ENCODE results near the gene LRRC73.

Gene LRRC73

DNA sequence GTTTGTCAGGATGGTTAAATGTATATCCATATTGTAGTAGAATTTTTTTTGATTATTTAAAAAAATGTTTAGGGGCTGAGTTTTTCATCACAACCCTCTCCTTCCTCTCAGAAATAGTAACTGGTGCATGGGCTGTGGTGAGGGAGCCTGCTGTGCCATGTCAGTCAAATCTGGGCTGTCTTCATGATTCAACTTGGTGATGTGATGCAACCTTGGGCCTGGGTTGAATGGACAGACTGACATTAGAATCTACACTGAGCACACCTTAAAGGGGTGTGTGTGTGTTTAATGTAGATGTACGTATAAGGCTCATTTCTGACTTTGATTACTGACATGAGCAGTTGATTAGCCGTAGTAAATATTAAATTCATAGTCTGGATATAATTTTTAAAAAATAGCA lies 29.1 kb downstream of the LRRC73 start:
- Histone ChIP-seq H3K36me3 (ENCODE audit: control insufficient read depth in 5 of 5, insufficient read depth in 5 of 5, low read length in 5 of 5) (peaks cover 0 to 5% (median 4%) of the 10 kb centered on the region in 5 donors), H3K27ac (ENCODE audit: low read depth, low read length) (no peak overlapping the region), H3K9me3 (ENCODE audit: control insufficient read depth in 5 of 5, low read length in 5 of 5) (no peaks in the 10 kb centered on the region), H3K27me3 (ENCODE audit: control insufficient read depth in 5 of 5, insufficient read depth in 4 of 5, low read length in 5 of 5) (no peaks in the 10 kb centered on the region), H3K4me1 (ENCODE audit: control insufficient read depth in 5 of 5, insufficient read depth in 5 of 5, low read length in 5 of 5) (peaks cover 5 to 25% (median 16%) of the 10 kb centered on the region in 5 donors), H3K4me3 (ENCODE audit: low read depth in 1 of 5, low read length in 5 of 5) (no peak overlapping the region), H3K9ac (ENCODE audit: low read length in 5 of 5) (no peak overlapping the region)

DNA sequence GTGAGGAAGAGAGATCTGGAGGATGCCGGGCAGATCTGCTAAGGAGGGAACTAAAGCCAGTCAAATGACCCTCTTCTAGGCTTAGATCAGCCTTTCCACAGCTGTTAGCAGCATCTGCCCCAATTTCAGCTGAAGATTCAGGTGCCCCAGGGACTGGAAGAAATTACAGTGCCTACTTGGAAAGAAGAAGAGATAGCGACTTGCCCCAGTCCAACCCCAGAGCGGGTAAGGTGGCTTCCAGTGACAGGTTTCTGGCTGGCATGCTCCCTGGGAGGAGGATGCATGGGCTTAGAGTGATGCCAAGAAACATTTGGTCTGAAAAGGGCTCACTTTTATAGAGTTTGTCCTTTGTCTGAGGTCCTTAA lies 32.2 kb downstream of the LRRC73 start:
- H3K27ac ChIP-seq (ENCODE audit: low read depth, low read length): peak overlapping the region; percentile 79
- H3K27me3 ChIP-seq (ENCODE audit: control insufficient read depth in 5 of 5, insufficient read depth in 4 of 5, low read length in 5 of 5): no peaks in the 10 kb centered on the region
- peak overlapping the region; percentile 65 to 97 (median 96) for H3K9ac ChIP-seq (ENCODE audit: low read length in 5 of 5)
- H3K4me3 ChIP-seq (ENCODE audit: low read depth in 1 of 5, low read length in 5 of 5): peak overlapping the region; percentile 64 to 93 (median 77)
- peaks cover 0 to 4% (median 0%) of the 10 kb centered on the region in 5 donors for H3K36me3 ChIP-seq (ENCODE audit: control insufficient read depth in 5 of 5, insufficient read depth in 5 of 5, low read length in 5 of 5)
- no peaks in the 10 kb centered on the region for H3K9me3 ChIP-seq (ENCODE audit: control insufficient read depth in 5 of 5, low read length in 5 of 5)
- peaks cover 5 to 18% (median 15%) of the 10 kb centered on the region in 5 donors for H3K4me1 ChIP-seq (ENCODE audit: control insufficient read depth in 5 of 5, insufficient read depth in 5 of 5, low read length in 5 of 5)

DNA sequence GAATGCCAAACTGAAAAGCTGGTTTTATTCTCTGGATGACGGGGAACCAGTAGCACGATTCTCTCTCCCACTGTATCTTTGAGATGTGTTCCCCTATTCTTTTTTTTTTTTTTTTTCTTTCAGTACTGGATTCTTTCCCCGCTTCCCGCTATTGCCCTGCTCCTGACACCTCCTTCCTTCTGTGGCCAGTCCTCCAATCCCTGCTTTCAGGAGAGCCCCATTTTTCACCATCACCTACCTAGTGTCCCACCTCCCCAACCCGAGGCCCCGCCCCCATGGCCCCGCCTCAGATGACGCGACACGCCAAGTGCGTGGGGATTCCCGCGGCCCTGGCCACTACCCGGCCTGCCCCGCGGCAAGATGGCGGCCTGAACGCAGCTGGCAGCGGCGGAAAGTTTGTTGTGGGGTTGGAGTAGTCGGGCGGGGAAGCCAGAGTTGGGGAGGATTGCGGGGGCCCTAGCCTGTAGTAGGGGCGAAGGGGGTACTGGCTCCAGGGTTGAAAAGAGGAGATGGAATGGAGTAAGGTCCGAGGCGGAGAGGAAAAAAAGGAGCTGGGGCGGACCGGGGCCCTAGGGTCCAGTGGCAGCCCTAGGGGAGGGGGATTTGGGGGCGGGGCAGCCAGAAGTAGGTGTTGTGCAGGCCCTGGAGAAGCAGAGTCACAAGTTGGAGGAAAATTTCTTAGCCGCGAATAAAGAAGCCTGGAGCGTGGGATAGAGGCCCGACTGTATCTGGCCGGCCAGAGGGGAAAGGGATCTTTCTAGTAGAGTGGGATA lies 32.7 kb downstream of the LRRC73 start, which contains the start of gene TJAP1:
Gene TJAP1, plus strand, starts transcription at position 336 of the 773 bp plus-strand sequence. CDS start 21,432 bp downstream, outside the sequence.
- no peaks in the 10 kb centered on the region for H3K9me3 ChIP-seq (ENCODE audit: control insufficient read depth in 5 of 5, low read length in 5 of 5)
- H3K4me3 ChIP-seq (ENCODE audit: low read depth in 1 of 5, low read length in 5 of 5): peak within 1 kb of the TSS; percentile 64 to 93 (median 77)
- peak within 1 kb of the TSS; percentile 79 for H3K27ac ChIP-seq (ENCODE audit: low read depth, low read length)
- peak within 1 kb of the TSS; percentile 65 to 97 (median 96) for H3K9ac ChIP-seq (ENCODE audit: low read length in 5 of 5)
- H3K36me3 ChIP-seq (ENCODE audit: control insufficient read depth in 5 of 5, insufficient read depth in 5 of 5, low read length in 5 of 5): peaks cover 0 to 4% (median 0%) of the 10 kb centered on the region in 5 donors
- no peaks in the 10 kb centered on the region for H3K27me3 ChIP-seq (ENCODE audit: control insufficient read depth in 5 of 5, insufficient read depth in 4 of 5, low read length in 5 of 5)
- H3K4me1 ChIP-seq (ENCODE audit: control insufficient read depth in 5 of 5, insufficient read depth in 5 of 5, low read length in 5 of 5): peaks cover 5 to 18% (median 15%) of the 10 kb centered on the region in 5 donors

DNA sequence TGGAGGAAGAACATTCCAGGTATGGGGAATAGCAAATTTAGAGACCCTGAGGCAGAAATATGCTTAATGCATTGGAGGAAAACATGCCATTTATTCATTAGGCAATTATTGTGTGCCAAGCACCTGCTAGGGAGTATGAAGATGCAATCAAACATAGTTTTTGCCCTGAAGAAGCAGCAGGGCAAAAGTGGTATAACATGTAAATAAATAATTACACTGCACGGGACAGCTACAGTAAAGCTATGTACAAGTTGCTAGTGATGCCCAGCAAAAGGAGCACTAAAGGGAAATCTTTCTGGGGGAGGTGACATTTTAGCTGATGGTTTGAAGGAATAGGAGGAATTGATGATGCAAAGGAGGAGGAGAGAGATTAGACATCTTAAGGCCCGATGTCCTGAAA lies 33.4 kb downstream of the LRRC73 start:
- Histone ChIP-seq H3K27ac (ENCODE audit: low read depth, low read length) (peak overlapping the region; percentile 79), H3K36me3 (ENCODE audit: control insufficient read depth in 5 of 5, insufficient read depth in 5 of 5, low read length in 5 of 5) (peaks cover 0 to 3% (median 0%) of the 10 kb centered on the region in 5 donors), H3K4me3 (ENCODE audit: low read depth in 1 of 5, low read length in 5 of 5) (peak overlapping the region; percentile 47 to 81 (median 64))

DNA sequence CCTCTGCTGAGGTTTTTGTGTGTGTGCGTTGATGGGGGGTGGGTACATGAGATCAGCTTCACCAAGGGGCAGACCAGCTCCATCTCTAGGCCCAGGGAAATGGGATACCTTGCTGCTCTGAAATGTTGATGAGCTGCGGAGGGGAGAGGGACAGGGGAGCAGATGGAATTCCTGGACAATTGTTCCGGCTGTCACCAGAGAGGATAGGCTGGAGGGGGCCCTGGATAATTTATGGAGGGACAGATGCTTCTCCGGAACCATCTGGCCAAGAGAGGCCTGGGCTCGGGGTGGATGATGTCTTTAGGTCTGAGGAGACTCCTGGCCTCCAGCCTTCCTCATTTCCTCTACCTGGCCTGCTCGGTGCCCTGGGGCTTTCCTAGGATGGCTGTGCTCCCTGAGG lies 34.6 kb downstream of the LRRC73 start:
- H3K36me3 ChIP-seq (ENCODE audit: control insufficient read depth in 5 of 5, insufficient read depth in 5 of 5, low read length in 5 of 5): no peaks in the 10 kb centered on the region
- H3K27ac ChIP-seq (ENCODE audit: low read depth, low read length): no peak overlapping the region
- H3K4me1 ChIP-seq (ENCODE audit: control insufficient read depth in 5 of 5, insufficient read depth in 5 of 5, low read length in 5 of 5): peaks cover 5 to 18% (median 15%) of the 10 kb centered on the region in 5 donors
- H3K4me3 ChIP-seq (ENCODE audit: low read depth in 1 of 5, low read length in 5 of 5): no peak overlapping the region
- no peak overlapping the region for H3K9ac ChIP-seq (ENCODE audit: low read length in 5 of 5)
- H3K9me3 ChIP-seq (ENCODE audit: control insufficient read depth in 5 of 5, low read length in 5 of 5): no peaks in the 10 kb centered on the region
- no peaks in the 10 kb centered on the region for H3K27me3 ChIP-seq (ENCODE audit: control insufficient read depth in 5 of 5, insufficient read depth in 4 of 5, low read length in 5 of 5)

More for the DNA sequence above, 33.4 kb downstream of the LRRC73 start:
- H3K4me1 ChIP-seq (ENCODE audit: control insufficient read depth in 5 of 5, insufficient read depth in 5 of 5, low read length in 5 of 5): peaks cover 5 to 18% (median 15%) of the 10 kb centered on the region in 5 donors
- H3K27me3 ChIP-seq (ENCODE audit: control insufficient read depth in 5 of 5, insufficient read depth in 4 of 5, low read length in 5 of 5): no peaks in the 10 kb centered on the region
- H3K9me3 ChIP-seq (ENCODE audit: control insufficient read depth in 5 of 5, low read length in 5 of 5): no peaks in the 10 kb centered on the region
- peak overlapping the region in 2 of 5 donors; percentile 19 to 97 for H3K9ac ChIP-seq (ENCODE audit: low read length in 5 of 5)

DNA sequence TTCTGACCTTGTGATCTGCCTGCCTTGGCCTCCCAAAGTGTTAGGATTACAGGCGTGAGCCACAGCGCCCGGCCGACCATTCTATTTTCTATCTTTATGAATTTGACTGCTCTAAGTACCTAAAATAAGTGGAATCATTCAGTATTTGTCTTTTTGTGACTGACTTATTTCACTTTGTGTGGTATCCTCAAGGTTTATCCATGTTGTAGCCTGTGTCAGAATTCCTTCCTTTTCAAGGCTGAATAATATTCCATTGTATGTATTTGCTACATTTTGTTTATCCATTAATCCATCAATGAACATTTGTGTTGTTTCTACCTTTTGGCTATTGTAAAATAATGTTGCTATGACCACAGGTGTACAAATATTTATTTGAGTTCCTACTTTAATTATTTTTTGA lies 37.6 kb downstream of the LRRC73 start:
- Histone ChIP-seq H3K36me3 (ENCODE audit: control insufficient read depth in 5 of 5, insufficient read depth in 5 of 5, low read length in 5 of 5) (no peaks in the 10 kb centered on the region), H3K27me3 (ENCODE audit: control insufficient read depth in 5 of 5, insufficient read depth in 4 of 5, low read length in 5 of 5) (peaks cover 0 to 11% (median 4%) of the 10 kb centered on the region in 5 donors), H3K9me3 (ENCODE audit: control insufficient read depth in 5 of 5, low read length in 5 of 5) (no peaks in the 10 kb centered on the region), H3K4me3 (ENCODE audit: low read depth in 1 of 5, low read length in 5 of 5) (no peak overlapping the region), H3K27ac (ENCODE audit: low read depth, low read length) (no peak overlapping the region), H3K9ac (ENCODE audit: low read length in 5 of 5) (no peak overlapping the region), H3K4me1 (ENCODE audit: control insufficient read depth in 5 of 5, insufficient read depth in 5 of 5, low read length in 5 of 5) (peaks cover 0 to 5% (median 3%) of the 10 kb centered on the region in 5 donors)

DNA sequence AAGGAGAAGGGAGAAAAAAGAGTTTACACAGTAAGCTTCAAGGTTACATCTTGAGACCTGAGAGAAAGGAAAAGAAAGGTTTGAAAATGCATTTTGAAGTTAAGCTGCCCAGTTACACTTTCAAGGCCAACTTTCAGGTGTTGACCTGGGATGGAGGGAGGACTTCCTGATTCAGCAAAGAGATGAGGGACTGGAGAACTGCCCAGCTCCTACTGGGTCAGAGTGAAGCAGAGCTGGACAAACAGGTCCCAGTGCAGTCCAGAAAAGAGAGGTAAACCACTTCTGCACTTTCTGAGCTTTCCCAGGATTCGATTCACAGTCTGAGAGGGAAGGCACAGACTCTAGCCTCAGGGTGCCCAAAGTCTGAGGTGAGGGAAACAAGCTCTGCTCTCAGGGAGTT lies 38.7 kb downstream of the LRRC73 start:
- no peak overlapping the region for H3K9ac ChIP-seq (ENCODE audit: low read length in 5 of 5)
- no peaks in the 10 kb centered on the region for H3K9me3 ChIP-seq (ENCODE audit: control insufficient read depth in 5 of 5, low read length in 5 of 5)
- H3K27me3 ChIP-seq (ENCODE audit: control insufficient read depth in 5 of 5, insufficient read depth in 4 of 5, low read length in 5 of 5): peaks cover 0 to 15% (median 4%) of the 10 kb centered on the region in 5 donors
- H3K36me3 ChIP-seq (ENCODE audit: control insufficient read depth in 5 of 5, insufficient read depth in 5 of 5, low read length in 5 of 5): no peaks in the 10 kb centered on the region
- no peak overlapping the region for H3K4me3 ChIP-seq (ENCODE audit: low read depth in 1 of 5, low read length in 5 of 5)
- no peaks in the 10 kb centered on the region for H3K4me1 ChIP-seq (ENCODE audit: control insufficient read depth in 5 of 5, insufficient read depth in 5 of 5, low read length in 5 of 5)
- H3K27ac ChIP-seq (ENCODE audit: low read depth, low read length): no peak overlapping the region

DNA sequence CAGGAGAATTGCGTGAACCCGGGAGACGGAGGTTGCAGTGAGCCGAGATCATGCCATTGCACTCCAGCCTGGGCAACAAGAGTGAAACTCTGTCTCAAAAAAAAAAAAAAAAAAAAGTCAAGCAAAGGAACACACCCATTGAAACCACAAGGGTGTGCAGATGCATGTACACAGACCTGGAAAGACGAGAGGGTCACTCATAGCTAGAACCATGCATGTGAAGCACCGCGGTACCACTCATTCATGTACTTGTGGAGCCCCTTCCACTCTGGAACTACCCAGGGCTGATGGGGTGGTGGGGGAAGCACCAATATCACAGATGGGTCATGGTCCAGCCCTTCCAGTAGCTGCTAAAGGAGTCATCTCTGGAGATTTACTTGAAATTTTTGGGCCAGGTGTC lies 40.2 kb downstream of the LRRC73 start:
- H3K27ac ChIP-seq (ENCODE audit: low read depth, low read length): no peak overlapping the region
- H3K27me3 ChIP-seq (ENCODE audit: control insufficient read depth in 5 of 5, insufficient read depth in 4 of 5, low read length in 5 of 5): peaks cover 4 to 19% (median 7%) of the 10 kb centered on the region in 5 donors
- H3K4me3 ChIP-seq (ENCODE audit: low read depth in 1 of 5, low read length in 5 of 5): no peak overlapping the region
- H3K9ac ChIP-seq (ENCODE audit: low read length in 5 of 5): no peak overlapping the region
- no peaks in the 10 kb centered on the region for H3K36me3 ChIP-seq (ENCODE audit: control insufficient read depth in 5 of 5, insufficient read depth in 5 of 5, low read length in 5 of 5)
- H3K4me1 ChIP-seq (ENCODE audit: control insufficient read depth in 5 of 5, insufficient read depth in 5 of 5, low read length in 5 of 5): no peaks in the 10 kb centered on the region
- H3K9me3 ChIP-seq (ENCODE audit: control insufficient read depth in 5 of 5, low read length in 5 of 5): no peaks in the 10 kb centered on the region

DNA sequence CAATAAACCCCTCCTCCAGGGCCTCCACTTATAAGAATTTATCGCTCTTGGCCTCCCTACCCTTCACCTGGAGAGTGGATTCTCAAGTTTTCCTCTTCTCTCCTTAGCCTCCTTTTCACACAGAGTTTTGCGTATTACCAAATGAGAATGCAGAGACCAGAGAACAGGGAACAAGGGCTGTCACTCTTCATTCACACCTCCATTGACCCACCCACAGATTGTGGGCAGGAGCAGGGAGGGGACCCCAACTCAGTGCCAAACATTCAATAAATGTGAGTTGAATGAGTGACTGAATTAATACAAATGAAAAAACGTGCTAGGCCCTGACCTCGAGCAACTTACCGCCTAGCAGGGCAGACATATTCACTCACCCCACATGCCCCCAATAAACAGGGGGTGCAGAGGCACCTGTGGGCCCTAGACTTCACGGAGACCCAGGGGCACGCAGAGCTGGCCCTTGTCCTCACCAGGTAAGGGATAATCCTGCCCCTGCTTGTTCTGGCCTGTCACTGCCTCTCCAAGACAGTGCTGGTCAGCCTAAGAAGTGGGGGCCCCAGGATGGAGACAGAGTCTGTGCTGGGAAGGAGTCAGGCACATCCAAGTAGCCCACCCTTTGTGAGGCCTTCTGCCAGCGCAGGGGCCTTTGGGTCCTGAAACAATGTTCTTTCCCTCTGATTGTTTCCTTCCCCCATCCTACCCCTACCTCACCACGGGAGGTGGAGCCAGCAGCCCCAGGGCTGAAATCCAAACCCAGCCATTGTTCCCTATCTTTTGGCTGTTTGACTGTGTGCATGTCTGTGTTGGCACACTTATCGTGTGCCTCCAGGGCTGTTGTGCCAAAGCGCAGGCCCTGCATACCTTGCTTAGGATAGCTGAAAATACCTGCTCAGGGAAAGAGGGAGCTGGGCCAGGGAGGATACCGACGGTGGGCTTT lies 41.1 kb downstream of the LRRC73 start:
- peaks cover 4 to 19% (median 7%) of the 10 kb centered on the region in 5 donors for H3K27me3 ChIP-seq (ENCODE audit: control insufficient read depth in 5 of 5, insufficient read depth in 4 of 5, low read length in 5 of 5)
- no peak overlapping the region for H3K4me3 ChIP-seq (ENCODE audit: low read depth in 1 of 5, low read length in 5 of 5)
- no peaks in the 10 kb centered on the region for H3K9me3 ChIP-seq (ENCODE audit: control insufficient read depth in 5 of 5, low read length in 5 of 5)
- no peak overlapping the region for H3K27ac ChIP-seq (ENCODE audit: low read depth, low read length)
- H3K4me1 ChIP-seq (ENCODE audit: control insufficient read depth in 5 of 5, insufficient read depth in 5 of 5, low read length in 5 of 5): no peaks in the 10 kb centered on the region
- no peak overlapping the region for H3K9ac ChIP-seq (ENCODE audit: low read length in 5 of 5)
- H3K36me3 ChIP-seq (ENCODE audit: control insufficient read depth in 5 of 5, insufficient read depth in 5 of 5, low read length in 5 of 5): no peaks in the 10 kb centered on the region

Data from subcutaneous abdominal adipose tissue (tissue), 5 donors.